HG03045 (cell line): ENCODE results near the gene EGFR.

Experiments used
- ATAC-seq: cut with Tn5 transposase; IDR thresholded peaks from one replicate; pipeline ENCODE4 v1.9.1; 2021; ENCODE audit warnings: mild to moderate bottlenecking, moderate library complexity; ENCODE audit not compliant: unreplicated experiment

The EGFR gene

DNA sequence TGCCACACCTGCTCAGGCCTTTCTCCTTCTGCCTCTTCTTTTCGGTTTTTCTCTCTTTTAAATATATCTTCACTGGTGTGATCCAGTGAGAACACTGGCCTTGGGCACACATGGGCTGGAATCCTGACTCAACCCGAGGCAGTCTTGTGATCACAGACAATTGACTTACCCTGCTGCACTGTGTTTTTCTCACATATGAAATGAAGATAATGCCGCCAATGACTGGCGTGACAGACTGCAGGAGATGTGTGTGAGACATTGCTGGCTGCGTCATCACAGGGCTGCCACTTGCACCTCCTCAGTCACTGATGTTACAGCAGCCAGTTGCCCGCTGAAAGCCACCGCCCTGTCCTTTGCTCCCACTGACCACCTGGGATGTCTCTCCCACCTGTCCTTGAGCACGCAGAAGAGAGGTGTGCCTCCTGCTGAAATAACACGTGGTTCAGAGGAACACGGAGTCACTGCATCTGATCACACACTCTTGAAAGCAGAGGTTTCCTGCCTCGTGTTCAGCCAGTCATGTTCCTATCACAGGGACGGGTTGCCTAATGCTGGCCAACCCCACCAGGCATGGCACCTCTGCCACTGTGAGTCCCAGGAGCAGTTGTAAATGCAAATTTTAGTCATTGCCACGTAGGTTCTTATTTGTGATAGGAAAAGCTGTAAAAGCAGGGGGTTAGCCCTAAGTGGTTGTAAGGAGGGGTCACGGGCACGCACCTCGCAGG lies 221.8 kb downstream of the EGFR start:
- ATAC-seq, result no peak

DNA sequence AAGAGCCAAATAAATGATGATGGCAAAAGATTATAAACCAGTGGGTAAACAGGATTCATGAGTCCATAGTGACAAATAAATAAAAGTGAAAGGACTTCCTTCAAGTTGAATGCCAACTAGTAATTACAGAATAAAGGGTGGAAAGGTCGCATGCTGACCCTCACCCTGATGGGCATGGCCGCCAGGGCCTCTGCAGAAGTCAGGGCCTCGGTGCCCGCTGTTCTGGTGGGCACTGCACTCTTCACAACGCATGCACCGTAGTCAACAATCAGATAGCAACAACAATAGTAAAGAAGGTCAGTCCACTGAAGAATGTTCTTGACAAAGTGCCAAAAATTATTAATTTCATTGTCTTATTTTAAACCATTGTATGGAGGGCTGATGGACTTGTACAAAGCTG lies 223.1 kb downstream of the EGFR start:
- ATAC-seq, result no peak

- ATAC-seq, result no peak
These were observed 223.8 kb downstream of the EGFR start for GRCh38 chr7:55242613-55243012.

DNA sequence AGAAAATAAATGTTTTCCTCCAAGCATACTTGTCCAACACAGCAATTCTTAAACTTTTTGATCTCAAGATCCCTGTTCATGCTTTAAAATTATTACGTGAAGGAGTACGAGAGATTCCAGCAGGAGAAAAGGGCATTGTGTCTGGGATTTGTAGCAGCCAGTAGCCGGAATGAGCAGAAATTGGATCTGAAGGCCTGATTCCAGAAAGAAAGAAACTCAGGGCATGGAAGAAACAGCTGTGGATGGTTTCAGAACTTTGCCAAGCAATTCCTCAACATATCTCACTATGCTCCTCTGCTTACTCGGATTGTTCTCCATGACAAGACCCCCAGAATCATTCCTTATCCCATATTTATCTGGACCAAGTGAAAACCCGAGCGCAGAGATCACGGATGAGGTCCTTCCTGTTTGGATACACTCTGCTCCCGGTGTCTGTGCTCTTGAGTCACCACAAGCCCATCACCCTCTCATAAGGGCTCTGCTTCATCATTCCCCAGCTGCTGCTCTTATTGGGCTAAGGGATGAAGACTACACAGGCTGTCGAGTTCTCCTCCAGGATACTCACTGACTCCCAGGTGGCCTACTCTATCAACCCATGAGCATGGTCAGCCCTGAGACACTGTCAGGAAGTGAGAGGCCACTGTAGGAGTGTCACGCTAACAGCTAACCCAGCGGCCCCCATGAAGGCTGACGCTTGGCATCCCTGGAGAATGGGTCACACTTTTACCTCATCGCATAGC lies 225.4 kb downstream of the EGFR start:
- ATAC-seq, result no peak

DNA sequence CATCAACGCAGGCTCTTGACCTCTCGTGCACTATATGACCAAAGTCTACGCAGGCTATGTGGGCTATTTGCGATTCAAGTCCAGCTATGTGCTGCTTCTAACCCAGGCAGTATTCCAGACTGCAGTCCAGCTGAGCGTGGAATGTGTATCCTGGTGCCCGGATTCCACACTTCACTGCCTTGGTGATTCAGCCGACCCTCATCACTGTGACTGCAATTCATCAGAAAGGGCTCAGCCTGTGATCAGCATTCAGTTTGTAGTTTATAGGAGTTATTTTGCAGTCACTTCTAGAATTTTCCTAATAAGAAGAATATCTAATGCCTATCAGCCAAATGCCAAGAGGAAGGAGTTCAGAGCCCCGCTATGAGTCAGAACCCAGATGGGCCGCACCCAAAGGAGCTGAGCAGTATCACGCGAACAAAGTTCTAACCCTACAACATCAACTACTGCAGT lies 226.5 kb downstream of the EGFR start:
- ATAC-seq, result no peak

GRCh38 chr7:55246171-55246570 lies 227.4 kb downstream of the EGFR start:
- ATAC-seq, result no peak

DNA sequence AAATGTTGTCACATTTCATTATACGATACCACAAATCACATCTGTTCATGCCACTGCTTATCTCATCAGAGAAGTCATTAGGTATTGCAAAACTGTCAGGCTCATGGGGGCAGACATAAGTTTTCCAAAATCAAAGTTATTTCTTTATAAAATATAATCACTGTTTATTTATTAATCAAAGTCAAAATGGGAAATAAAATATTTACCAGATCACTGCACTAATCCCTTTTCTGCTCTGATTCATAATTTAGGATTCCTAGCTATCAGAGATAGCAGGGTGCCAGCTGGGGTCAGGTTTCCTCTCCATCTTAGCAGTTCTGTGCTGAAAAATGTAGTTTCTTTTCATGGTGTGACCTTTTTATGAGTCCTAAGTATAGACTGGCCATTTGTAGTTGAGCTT lies 228.6 kb downstream of the EGFR start:
- ATAC-seq, result no peak

GRCh38 chr7:55248526-55248925 lies 229.7 kb downstream of the EGFR start:
- ATAC-seq, result no peak

- no peak for ATAC-seq
These were observed 230.5 kb downstream of the EGFR start for GRCh38 chr7:55249332-55249731.

DNA sequence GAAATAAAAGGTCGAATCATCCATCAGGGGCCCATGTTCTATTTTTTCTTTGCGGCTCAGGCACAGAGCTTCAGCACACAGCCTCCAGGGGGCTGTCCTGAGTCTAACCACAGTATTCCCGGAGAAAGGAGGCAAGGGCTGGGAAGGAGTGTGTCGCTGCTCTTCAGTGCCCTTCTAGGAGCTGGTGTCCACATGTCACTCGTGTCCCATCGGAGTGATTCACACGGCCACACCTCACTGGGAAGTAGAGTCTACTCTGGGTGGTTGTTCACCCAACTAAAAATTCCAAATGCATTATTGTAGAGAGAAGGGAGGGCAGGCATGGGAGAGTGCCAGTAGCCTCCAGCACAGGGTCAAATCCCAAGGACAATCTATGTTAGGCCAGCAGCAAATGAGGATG lies 231.5 kb downstream of the EGFR start:
- no peak for ATAC-seq

DNA sequence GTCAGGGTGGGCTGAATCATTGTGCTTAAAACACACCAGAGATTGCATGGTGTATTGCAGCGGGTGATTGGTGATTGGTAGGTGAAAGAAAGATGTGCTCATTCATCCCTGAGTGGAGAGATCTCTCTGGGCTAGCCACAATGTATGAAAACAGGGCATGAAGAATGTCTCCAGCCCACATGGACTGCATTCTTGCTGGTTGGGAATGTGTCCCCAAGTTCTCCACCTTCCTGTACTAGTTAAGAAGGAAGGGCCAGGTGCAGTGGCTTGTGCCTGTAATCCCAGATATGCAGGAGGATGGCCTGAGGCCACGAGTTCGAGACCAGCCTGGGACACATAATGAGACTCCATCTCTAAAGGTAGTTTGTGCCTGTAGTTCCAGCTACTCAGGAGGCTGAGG lies 232.5 kb downstream of the EGFR start:
- ATAC-seq, result no peak

GRCh38 chr7:55251911-55252310 lies 233.1 kb downstream of the EGFR start:
- ATAC-seq, result no peak

GRCh38 chr7:55252386-55252785 lies 233.6 kb downstream of the EGFR start:
- no peak for ATAC-seq

DNA sequence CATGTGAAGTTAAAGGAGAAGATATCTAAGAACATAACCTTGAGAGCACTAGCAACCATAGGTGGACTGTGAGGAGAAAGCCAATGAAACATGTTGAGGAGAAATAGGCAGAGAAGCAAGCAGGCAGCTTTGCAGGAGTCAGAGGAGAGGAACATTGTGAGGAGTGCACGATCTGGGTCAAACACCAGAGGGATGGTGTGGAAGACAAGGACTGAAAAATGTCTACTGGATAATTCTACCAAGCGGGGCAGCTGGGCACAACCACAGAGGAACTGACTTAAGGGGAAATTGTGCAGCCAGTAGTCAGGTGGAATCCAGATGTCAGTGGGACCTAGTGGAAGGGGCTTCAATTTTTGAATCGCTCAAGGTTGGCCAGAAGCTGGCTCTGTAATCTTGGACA lies 234.4 kb downstream of the EGFR start:
- ATAC-seq, result no peak

DNA sequence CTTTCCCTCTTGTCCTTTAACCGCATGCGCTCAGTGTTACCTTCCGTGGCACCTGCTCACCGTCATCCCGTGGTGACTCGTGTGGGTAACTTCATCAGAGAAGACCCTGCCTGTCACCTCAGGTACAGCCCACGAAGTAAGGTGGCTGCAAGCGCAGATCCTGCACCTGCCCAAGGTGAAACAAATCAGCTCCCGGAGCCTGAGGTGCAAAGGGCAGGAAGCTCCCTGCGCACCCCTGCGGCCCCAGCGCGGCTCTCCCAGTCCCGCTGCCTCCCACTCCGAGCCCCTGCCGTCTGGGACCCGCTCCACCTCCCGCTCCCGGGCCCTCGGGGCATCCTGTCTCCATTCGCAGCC lies 235.4 kb downstream of the EGFR start:
- no peak for ATAC-seq

DNA sequence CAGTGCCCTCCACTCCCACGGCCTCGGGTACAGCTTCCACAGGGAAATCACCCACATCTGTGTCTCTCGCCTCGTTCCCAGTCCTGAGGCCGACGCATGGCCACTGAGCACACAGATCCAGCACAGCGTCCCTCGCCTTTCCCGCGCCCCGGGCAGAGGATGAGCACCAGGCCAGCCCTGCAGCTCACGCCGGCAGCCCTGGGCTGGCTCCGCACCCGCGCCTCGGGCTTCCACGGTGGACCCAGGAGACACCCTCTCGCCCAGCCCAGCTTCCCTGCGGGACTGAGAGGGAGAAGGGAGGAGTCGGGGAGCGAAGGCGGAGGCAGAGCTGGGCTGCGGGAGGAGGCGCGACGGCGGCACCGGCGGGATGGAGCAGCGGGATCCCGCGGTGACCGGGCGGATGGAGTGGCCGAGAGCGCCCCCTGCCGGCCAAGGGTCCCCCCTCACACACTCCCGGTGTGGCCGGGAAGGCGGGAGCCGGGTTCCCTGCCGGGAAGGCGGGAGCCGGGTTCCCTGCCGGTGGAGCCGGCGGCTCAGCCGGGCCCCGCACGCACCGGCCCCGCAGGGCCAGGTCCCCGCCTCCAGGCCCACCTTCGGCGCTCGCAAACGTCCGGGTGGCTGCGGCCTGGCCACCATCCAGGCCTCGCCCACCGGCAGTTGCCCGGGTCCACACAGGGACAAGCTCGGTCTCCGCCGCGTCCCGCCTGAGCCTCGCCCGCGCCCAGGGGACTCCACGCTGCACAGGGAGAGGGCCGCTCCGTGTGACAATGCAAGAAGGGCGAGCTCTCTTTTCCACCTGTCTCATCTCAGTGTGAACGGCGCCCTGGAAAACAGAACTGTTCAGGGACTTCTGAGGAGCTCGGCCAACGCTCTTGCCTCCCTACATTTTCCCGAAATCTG lies 236.0 kb downstream of the EGFR start:
- peak; percentile 80 for ATAC-seq

DNA sequence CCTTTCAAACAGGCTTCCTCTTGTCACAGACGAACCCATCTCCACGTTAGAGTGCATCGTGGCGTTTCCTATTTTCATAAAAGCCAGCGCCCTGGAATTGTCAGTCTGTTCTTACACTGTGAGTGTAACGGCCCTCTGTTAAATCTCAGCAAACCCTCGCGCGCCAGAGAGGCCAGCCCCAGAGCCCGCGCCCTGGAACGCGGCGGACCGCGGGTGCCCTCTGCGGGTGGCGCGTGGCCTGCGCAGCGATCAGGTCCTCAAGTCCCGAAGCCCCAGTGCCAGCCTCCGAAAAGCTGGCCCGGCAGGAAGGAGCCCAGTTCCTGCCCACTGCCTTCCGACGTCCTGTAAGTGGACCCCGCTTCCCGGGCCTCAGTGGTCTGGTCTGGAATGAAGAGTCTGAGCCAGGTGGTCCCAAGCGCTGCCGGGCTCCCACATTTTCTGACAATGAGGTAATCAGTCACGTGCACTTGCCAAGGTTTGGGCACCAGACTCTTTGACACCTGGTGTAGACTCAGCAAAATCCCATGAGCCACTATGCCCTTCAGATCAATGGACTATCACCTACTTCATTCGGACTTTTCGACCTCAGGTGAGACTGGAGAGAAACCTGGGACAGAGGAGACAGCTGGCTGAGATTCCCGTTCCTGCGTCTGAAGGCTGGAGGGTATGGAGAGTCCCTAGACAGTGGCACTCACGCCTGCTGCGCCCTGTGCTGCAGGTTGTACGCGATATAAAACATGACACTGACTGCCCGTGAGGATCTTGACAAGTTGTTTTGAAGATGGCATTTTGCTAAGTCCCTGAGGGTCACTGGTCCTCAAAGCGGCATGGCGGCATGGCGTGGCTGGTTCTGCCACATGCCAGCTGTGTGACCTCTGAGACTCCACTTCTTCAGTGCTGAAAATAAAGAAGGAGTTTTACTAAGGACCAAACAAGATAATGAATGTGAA lies 237.0 kb downstream of the EGFR start:
- peak; percentile 88 for ATAC-seq

GRCh38 chr7:55258631-55259030 lies 239.8 kb downstream of the EGFR start:
- ATAC-seq, result no peak

GRCh38 chr7:55260171-55260570 lies 241.4 kb downstream of the EGFR start:
- ATAC-seq, result no peak

DNA sequence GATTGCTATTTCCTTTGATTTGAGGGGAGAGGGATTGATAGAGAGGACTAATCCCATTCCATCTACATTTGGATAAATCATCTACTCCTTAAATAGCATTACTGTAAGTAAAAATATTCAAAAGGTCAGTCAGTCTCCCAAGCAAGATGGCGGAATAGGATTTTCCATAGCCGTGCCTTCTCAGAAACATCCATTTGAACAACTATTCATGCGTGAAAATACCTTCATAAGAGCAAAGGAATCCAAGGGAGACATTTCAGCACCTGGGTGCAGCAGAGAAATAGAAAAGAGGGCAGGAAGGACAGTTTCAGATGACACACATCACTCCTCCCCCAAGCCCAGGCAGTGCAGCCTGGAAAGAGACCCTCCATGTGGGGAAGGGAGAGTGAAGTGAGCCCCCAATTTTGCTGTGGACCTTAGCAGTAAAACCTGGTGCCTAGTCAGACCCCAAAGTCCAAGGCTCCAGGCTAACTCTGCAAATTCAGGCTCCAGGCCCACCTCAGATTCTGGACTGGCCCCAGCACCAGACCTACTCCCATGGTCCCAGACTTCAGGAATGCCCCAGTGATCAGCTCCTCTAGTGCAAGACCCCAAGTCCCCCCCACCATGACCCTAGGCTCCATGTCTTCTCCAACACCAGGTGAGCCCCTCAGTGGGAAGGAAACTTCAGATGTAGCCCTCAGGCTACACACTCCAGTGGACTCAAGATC lies 242.0 kb downstream of the EGFR start:
- ATAC-seq, result no peak
